Measurements from ENCODE around the gene INHA. TPM values are rescaled to one million over a fixed set of nuclear protein-coding genes. Genes with fewer than 3 reads are reported as not detected.

The INHA gene
- total RNA-seq, 4 donors from 2014 or later, result 0.58 to 1.4 (median 0.84) TPM; not detected in 1

GRCh38 chr2:219609149-219609750 lies 37.1 kb downstream of the INHA start:
- intact Hi-C loops (cut with DNase I; ENCODE audit: low total_unique reads), result no loop called here
- DNase-seq (ENCODE audit: low spot score in 2 of 2), result no peak
- WGBS, 2 donors, result 81 to 88% methylated on average over 12 to 13 of the region's 13 CpGs
- TF ChIP-seq CTCF (IDR thresholded peaks at IDR 0.05), result no peak
- TF ChIP-seq POLR2A (IDR thresholded peaks at IDR 0.05), result no peak
- H3K4me3 ChIP-seq (ENCODE audit: low read depth, poor library complexity, severe bottlenecking), result no peak overlapping the region

DNA sequence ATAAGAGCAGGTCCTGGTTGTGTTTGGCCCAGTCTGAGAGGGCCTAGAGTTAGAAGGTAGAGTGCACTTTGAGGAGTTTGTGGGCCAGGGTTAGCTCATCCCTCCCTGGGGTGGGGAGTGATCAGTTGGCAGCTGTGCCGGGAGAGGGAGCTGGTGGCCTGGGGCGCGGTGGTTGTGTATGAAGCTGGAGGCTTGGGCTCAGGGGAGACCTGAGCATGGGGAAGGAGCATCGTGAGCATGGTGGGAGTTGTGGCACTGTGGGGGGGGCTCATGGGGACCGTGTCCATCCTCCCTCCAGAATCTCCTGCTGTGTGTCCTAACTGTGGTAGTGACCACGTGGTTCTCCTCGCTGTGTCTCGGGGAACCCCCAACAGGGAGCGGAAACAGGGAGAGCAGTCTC lies 39.2 kb downstream of the INHA start:
- intact Hi-C loops (cut with DNase I; ENCODE audit: low total_unique reads), result no loop called here
- WGBS, 2 donors, result 91% methylated on average over 9 of the region's 9 CpGs

GRCh38 chr2:219611866-219612576 lies 39.9 kb downstream of the INHA start:
- no peak for DNase-seq (ENCODE audit: low spot score in 2 of 2)
- TF ChIP-seq POLR2A (IDR thresholded peaks at IDR 0.05) (no peak), CTCF (IDR thresholded peaks at IDR 0.05) (no peak)
- intact Hi-C loops (cut with DNase I; ENCODE audit: low total_unique reads), result no loop called here
- H3K4me3 ChIP-seq (ENCODE audit: low read depth, poor library complexity, severe bottlenecking), result no peak overlapping the region
- WGBS, 2 donors, result 79 to 82% methylated on average over 11 to 12 of the region's 12 CpGs

More for the DNA sequence above, 39.2 kb downstream of the INHA start:
- H3K4me3 ChIP-seq (ENCODE audit: low read depth, poor library complexity, severe bottlenecking), result no peak overlapping the region
- TF ChIP-seq POLR2A (IDR thresholded peaks at IDR 0.05), result no peak
- no peak for TF ChIP-seq CTCF (IDR thresholded peaks at IDR 0.05)
- DNase-seq (ENCODE audit: low spot score in 2 of 2), result no peak

GRCh38 chr2:219612577-219613286 lies 40.6 kb downstream of the INHA start:
- H3K4me3 ChIP-seq (ENCODE audit: low read depth, poor library complexity, severe bottlenecking), result no peak overlapping the region
- WGBS, 2 donors, result 88 to 93% methylated on average over 14 to 15 of the region's 15 CpGs
- TF ChIP-seq CTCF (IDR thresholded peaks at IDR 0.05) (no peak), POLR2A (IDR thresholded peaks at IDR 0.05) (no peak)
- intact Hi-C loops (cut with DNase I; ENCODE audit: low total_unique reads), result no loop called here
- DNase-seq (ENCODE audit: low spot score in 2 of 2), result no peak

DNA sequence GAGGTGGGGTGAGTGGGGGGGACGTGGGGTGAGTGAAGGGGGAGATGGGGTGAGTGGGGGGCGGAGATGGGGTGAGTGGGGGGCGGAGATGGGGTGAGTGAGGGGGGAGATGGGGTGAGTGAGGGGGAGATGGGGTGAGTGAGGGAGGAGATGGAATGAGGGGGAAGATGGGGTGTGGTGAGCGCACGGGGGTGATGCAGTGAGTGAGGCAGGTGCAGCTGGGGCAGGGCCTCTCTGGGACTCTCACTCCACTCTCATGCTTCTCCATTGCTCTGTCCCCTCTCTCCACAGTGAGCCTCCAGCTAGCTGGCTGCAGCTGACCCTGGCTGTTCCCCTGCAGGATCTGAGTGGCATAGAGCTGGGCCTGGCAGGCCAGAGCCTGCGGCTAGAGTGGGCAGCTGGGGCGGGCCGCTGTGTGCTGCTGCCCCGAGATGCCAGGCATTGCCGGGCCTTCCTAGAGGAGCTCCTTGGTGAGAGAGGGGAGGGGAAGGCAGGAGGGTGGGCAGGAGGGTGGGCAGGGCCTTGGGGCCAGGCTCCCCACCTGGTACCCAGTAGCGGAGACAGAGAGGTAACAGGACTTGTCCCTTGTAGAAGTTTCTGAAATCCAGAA lies 41.5 kb downstream of the INHA start:
- TF ChIP-seq CTCF (IDR thresholded peaks at IDR 0.05), result no peak

More for the DNA sequence above, 41.5 kb downstream of the INHA start:
- no peak for DNase-seq (ENCODE audit: low spot score in 2 of 2)
- WGBS, 2 donors, result 96 to 99% methylated on average over 9 of the region's 11 CpGs
- intact Hi-C loops (cut with DNase I; ENCODE audit: low total_unique reads), result no loop called here
- no peak overlapping the region for H3K4me3 ChIP-seq (ENCODE audit: low read depth, poor library complexity, severe bottlenecking)

Measured in lower leg skin (tissue), 4 donors.